GM19468 (cell line): ENCODE measurements around the gene IAH1.
"Not testable (repeated sequence)": the region's sequence is repeated elsewhere in the genome, so short reads cannot be mapped to it uniquely, and the experiment has no call there.

Source experiments
- ATAC-seq: cut with Tn5 transposase; IDR thresholded peaks from one replicate; pipeline ENCODE4 v1.9.1; 2021; ENCODE audit warnings: mild to moderate bottlenecking, moderate library complexity, moderate number of reproducible peaks; ENCODE audit not compliant: unreplicated experiment; ENCODE audit errors: extremely low read depth

IAH1 gene

GRCh38 chr2:9472511-9472910 is 1.8 kb upstream of the IAH1 start:
- ATAC-seq = no peak

- no peak for ATAC-seq
Measured at GRCh38 chr2:9473308-9473984, 905 bp upstream of the IAH1 start.

- ATAC-seq = no peak
Measured at GRCh38 chr2:9473985-9474360, 378 bp upstream of the IAH1 start.

GRCh38 chr2:9477914-9478313 is 3.6 kb downstream of the IAH1 start:
- no peak for ATAC-seq

- ATAC-seq = no peak
Measured at GRCh38 chr2:9478526-9478925, 4.2 kb downstream of the IAH1 start.

GRCh38 chr2:9480157-9480556 is 5.8 kb downstream of the IAH1 start:
- ATAC-seq = no peak

- ATAC-seq = no peak
Measured at GRCh38 chr2:9483107-9483506, 8.8 kb downstream of the IAH1 start.

- ATAC-seq = no peak
Measured at GRCh38 chr2:9484533-9484932, 10.2 kb downstream of the IAH1 start.

GRCh38 chr2:9488583-9489547 is 14.5 kb downstream of the IAH1 start:
- ATAC-seq = no peak

GRCh38 chr2:9490789-9491188 is 16.4 kb downstream of the IAH1 start:
- ATAC-seq = no peak

- ATAC-seq = no peak
Measured at GRCh38 chr2:9492927-9493326, 18.6 kb downstream of the IAH1 start.

- ATAC-seq = no peak
Measured at GRCh38 chr2:9493478-9493877, 19.1 kb downstream of the IAH1 start.

- ATAC-seq = no peak
Measured at GRCh38 chr2:9494081-9494480, 19.7 kb downstream of the IAH1 start.

GRCh38 chr2:9497017-9497416 is 22.7 kb downstream of the IAH1 start:
- ATAC-seq = no peak

- ATAC-seq = no peak
Measured at GRCh38 chr2:9498210-9498609, 23.9 kb downstream of the IAH1 start.

- no peak for ATAC-seq
Measured at GRCh38 chr2:9508931-9509330, 34.6 kb downstream of the IAH1 start.

GRCh38 chr2:9513946-9514345 is 39.6 kb downstream of the IAH1 start:
- not testable (repeated sequence) for ATAC-seq

GRCh38 chr2:9517118-9517782 is 42.9 kb downstream of the IAH1 start:
- ATAC-seq = no peak

- ATAC-seq = no peak
Measured at GRCh38 chr2:9518163-9518562, 43.8 kb downstream of the IAH1 start.

- no peak for ATAC-seq
Measured at GRCh38 chr2:9518780-9519179, 44.4 kb downstream of the IAH1 start.

GRCh38 chr2:9519250-9519649 is 44.9 kb downstream of the IAH1 start:
- no peak for ATAC-seq
